Stimulated activated CD8-positive, alpha-beta memory T cell treated with anti-CD3 and anti-CD28 coated beads, Interleukin-12 subunit alpha, Interleukin-12 subunit beta, amount 100 ng/mL, for 1 hour (primary cell): ENCODE data around the gene PRKG1.

Experiments used
- DNase-seq: peaks from one replicate; pipeline ENCODE4 v3.0.0-alpha.2; 2020; ENCODE audit warnings: low read depth

Gene PRKG1

DNA sequence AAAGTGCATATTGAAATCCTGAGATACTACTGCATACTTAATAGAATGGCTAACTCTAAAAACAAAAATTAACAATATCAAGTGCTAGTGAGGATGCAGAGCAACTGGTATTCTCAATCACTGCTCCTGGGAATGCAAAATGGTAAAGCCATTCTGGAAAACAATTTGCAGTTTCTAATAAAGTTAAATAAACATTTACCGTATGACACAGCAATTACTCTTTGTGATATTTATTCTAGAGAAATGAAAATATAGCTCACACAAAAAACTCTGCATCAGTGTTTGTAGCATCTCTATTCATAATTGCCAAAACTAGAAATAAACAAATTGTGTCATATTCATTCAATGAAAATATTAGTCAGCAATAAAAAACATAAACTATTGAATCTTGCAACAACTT, 984.8 kb downstream of the PRKG1 start:
- no peak for DNase-seq

- no peak for DNase-seq
Observed at GRCh38 chr10:52063159-52063558, 988.9 kb downstream of the PRKG1 start.

- no peak for DNase-seq
Observed at GRCh38 chr10:52064084-52064845, 990.0 kb downstream of the PRKG1 start.

DNA sequence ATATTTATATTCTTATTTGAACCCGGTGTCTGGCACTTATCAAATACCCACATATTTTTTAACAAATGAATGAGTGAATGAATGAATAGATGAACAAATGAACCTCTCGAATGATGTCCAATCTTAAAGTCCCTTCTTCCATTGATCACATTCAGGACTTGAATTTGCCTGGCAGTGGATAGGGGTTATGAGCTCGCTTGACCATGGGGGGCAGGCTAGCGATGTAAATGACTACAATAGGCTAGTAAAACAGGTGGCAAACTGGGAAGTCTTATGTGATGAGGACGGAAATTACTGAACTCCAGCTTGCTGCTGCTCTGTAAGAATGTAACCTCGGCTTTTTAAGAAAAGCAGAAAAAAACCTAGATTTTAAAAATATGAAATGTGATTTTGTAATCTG, 992.1 kb downstream of the PRKG1 start:
- no peak for DNase-seq

DNA sequence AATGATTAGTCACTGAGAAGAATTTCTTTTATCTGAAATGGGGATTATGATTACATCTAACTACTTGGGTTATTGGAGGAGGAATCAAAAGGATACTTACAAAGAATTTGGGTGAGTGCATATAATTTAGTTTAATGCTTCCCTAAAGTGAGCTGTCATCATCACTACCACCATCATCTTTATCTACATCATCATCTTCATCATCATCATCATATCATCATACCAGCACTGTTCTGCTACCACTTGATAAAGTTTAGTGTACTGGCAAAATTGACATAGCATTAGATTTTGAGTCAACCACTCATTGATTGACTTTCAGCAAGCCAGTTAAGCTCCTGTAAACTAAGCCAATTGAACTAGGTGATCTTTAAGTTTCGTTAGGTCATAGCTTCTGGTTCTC, 994.2 kb downstream of the PRKG1 start:
- DNase-seq: no peak

DNA sequence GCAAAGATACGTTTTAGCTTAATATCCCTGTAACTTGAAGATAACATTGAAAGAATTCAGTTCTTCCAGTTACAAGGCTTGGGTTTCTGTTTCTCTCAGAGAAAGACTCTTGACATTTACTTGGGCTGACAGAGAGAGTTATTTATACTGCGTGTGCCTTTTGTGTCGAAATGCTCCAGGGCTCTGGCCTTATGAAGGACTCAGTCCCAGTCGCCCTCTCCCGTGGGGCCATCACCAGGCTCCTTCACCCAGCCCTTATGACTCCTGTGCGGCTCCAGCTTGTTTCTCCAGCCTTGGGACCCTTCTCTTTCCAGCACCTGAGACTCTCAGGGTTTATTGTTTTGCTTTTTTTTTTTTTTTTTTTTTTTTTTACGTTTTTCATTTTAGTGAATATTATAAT, 997.5 kb downstream of the PRKG1 start:
- DNase-seq: no peak

DNA sequence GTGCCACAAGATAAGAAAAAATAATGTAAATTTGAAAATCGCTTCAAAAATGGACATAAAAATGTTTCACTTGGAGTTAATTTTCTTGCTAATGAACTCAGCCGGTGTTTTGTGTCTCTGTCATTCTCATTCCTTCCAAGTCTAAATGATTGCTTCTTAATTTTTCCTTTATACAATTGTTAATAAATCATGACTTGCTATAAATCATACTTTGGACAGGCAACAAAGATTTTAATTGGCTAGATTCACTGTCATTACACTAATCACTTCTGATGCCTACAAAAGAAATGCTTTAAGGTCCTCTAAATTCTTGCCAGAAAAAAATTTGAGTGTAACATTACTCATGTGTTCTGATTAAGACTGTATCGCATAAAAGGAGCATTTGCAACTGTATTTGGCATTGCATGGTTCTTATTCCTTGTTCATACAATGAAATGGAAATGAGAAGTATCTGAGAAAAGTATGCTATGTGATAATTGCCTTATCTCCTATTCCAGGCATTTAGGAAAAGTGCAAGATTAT, 1000.3 kb downstream of the PRKG1 start:
- no peak for DNase-seq

DNA sequence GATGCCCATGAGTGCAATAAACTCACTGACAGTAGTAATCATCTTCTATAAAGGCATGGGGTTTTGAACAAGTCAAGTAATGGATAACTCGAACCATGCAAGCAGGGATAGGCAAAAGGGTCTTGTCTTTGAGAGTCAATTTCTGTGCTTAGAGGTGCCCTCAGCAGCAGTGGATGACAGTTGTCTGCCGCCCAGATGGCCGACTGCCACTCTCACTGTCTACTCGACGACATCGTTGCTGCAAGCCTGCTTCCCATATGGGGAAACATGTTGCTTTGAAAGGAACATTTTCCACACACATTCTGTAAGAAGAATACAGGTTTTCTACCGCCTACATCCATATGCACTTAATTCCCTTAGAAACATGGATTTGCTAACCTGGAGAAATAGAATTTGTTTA, 1003.5 kb downstream of the PRKG1 start:
- DNase-seq: no peak

DNA sequence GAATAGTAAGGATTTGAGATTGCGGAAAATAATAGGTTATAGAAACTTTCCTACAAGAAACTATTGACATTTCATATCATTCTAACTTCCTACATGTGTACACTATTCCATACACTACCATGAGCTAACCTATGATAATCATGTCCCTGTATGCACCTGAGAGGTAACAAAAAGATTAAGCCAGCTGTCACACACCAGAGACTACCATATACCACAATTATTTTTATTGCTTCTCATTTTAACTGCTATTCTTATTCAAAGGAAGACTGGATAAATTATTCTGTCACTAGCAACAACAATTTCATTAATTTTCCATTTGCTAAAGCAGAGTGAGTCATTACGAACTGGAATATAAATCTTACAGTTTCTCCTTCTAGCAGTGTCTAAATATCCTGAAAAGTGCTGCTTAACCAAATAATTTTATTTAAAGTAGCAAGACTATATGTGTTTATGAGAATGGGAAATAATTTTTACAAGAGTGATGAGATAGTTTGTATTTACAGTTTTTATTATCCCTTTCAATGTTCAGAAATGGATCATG, 1004.2 kb downstream of the PRKG1 start:
- no peak for DNase-seq

DNA sequence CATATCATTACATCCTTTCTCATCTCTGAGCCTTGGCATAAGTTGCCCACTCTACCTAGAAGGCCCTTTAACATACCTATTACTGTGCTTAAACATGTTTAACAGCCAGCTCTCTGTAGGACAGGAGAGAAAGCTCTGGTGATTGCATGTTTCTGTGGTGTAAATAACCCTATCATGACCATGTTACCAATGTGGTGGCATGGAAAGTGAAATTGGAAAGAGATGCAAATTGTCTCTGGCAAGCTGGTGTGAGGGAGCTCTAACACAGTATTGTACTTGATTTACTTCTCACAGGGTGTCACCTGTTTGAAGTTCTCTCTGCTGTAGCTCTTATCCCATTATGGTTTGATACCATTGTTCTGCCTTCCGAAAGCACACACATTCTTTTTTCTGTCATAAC, 1008.0 kb downstream of the PRKG1 start:
- no peak for DNase-seq

DNA sequence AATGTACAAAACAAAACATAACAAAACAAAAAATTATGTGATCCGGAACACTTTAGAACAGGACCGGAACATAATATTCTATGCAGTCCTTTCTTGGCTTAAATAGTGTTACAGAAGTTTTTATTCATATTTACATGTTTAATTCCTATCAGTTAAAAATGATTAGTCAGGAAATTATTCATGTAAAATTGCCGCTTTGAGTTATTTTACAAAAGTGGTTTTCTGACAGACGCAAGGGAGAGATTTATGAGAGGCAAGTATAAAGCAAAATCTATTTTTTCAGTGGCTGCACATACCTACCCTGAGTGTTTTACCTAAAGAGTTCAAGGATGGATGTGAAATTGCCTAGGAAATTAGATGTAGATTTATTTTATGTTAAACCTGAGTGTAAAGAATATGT, 1009.1 kb downstream of the PRKG1 start:
- DNase-seq: no peak

DNA sequence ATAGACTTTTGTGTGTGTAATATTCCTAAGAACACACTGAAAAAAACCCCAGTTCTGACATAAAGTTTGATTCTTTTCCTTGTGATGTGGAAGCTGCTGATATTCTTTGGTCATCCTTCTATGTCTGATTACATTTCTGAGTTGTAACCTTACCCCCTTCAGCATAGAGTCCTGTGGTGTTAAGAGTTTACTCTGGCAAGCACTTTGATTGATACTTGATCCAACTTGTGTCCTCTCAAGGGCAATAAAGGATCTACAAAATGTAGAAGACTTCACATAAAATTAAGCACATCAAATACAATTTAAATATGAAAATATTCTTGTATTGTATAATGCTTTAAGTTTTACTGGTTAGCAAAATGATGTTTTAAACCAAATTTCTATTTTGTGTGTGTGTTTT, 1018.1 kb downstream of the PRKG1 start:
- DNase-seq: no peak

GRCh38 chr10:52098130-52098529, 1023.8 kb downstream of the PRKG1 start:
- DNase-seq: no peak

DNA sequence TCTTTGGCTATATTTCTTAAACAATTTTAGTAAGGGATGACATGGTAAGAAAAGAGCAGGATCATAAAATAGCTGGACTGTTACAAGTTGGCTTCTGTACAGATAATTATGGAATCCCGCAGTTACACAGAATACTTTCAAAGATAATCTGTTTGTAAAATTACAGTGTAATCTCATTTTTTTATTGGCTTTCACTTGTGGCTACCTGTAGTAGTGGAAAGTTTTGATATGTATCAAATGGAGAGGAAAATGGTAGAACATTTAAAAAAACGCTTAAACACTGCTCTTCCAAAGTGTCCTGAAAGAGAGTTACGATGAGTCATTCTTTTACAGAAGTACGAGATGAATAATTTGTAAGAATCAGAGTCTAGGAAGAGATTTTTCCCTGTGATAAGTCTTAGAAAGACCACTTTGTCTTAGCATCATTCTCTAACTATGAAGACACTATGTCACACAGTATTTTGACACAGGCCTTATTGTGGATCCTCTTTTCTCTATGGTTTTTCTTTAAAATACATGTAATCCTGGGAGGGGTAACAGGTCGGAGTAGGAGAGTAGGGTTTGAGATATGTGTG, 1024.8 kb downstream of the PRKG1 start:
- DNase-seq: no peak

- DNase-seq: no peak
Observed at GRCh38 chr10:52100011-52100547, 1025.8 kb downstream of the PRKG1 start.

DNA sequence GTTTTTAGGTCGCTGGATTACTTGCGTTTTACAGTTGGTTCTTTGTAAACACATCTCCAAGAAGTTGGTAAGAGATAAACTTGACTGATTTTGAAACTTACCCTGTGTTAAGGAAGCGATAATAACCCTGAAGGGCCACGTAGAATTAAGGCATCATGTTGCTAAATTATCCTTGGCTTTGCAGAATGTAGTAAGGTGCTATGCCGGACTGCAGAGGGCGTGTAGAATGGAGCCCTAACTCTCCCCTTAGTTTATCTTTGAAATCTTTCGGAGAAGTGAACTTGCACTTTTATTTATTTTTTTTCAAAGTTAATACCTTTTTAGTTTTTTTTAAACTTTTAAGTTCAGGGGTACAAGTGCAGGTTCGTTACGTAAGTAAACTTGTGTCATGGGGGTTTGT, 1031.0 kb downstream of the PRKG1 start:
- DNase-seq: no peak

DNA sequence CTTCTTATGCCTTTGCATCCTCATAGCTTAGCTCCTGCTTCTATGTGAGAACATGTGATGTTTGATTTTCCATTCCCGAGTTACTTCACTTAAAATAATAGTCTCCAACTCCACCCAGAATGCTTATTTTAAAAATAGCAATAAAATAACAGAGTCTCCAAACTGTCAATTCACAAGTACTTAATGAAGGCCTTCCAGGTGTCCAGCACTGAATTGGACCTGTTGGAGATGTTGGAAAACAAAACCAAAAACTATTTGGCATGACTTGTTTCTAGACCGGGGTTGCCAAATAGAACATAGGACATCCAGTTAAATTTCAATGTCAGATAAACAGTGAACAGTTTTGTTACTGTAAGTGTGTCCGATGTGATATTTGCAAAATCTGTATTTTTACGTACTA, 1031.7 kb downstream of the PRKG1 start:
- DNase-seq: no peak

DNA sequence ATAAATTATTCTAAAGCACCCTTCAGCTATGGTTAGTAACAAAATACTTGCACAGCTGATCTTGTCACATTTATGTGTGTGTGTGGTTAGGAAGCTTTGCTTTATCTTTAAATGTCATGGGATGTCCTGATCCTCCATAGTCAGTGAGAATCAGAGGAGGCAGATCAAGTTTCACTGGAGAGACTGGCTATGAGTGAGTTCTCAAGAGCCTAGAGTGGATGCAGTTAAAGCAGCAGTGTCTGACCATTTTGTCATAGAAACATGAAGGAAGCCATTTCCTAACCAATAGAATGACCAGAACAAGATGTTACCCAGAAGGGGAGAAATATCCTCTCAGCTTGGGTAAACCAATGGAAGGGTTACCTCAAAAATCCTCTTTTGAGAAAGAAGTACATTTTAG, 1032.6 kb downstream of the PRKG1 start:
- DNase-seq: no peak

DNA sequence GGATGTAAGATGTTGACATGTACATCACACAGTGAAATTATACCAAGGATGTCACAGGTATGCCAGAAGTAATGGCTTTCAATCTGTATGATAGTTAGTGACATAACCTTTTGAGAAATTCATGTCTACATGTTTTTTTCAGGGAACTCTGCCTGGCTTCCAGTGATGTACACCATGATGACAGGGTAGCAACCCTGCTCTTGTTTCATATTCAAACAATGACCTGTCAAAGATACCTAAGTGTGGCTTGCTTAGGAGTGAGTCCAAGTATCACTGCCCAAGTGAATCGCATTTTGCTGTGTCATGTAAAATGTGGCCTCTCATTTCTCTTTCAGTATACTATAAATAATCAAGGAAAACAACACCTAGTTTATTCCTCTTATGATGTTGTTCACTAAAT, 1033.9 kb downstream of the PRKG1 start:
- DNase-seq: no peak

GRCh38 chr10:52110576-52110975, 1036.3 kb downstream of the PRKG1 start:
- no peak for DNase-seq

GRCh38 chr10:52111101-52111891, 1037.0 kb downstream of the PRKG1 start:
- no peak for DNase-seq

GRCh38 chr10:52115823-52116222, 1041.5 kb downstream of the PRKG1 start:
- no peak for DNase-seq

- no peak for DNase-seq
Observed at GRCh38 chr10:52119507-52119906, 1045.2 kb downstream of the PRKG1 start.
